Measurements from ENCODE around the gene CAMK2A.

Gene CAMK2A

GRCh38 chr5:150310246-150310645 lies 20.7 kb upstream of the CAMK2A start:
- Histone ChIP-seq H3K27ac (no peak overlapping the region), H3K4me3 (ENCODE audit: low read depth, low read length) (no peak overlapping the region), H3K9ac (no peak overlapping the region), H2AFZ (no peak overlapping the region), H3K4me2 (ENCODE audit: low read length) (no peak overlapping the region), H3K4me1 (no peaks in the 10 kb centered on the region), H3K9me3 (ENCODE audit: control insufficient read depth, low read length) (no peaks in the 10 kb centered on the region), H3K27me3 (ENCODE audit: control insufficient read depth, insufficient read depth, low read length) (no peaks in the 10 kb centered on the region), H3K79me2 (no peaks in the 10 kb centered on the region), H3K36me3 (ENCODE audit: control insufficient read depth, insufficient read depth, low read length) (no peaks in the 10 kb centered on the region)
- TF ChIP-seq, protein P1, sequence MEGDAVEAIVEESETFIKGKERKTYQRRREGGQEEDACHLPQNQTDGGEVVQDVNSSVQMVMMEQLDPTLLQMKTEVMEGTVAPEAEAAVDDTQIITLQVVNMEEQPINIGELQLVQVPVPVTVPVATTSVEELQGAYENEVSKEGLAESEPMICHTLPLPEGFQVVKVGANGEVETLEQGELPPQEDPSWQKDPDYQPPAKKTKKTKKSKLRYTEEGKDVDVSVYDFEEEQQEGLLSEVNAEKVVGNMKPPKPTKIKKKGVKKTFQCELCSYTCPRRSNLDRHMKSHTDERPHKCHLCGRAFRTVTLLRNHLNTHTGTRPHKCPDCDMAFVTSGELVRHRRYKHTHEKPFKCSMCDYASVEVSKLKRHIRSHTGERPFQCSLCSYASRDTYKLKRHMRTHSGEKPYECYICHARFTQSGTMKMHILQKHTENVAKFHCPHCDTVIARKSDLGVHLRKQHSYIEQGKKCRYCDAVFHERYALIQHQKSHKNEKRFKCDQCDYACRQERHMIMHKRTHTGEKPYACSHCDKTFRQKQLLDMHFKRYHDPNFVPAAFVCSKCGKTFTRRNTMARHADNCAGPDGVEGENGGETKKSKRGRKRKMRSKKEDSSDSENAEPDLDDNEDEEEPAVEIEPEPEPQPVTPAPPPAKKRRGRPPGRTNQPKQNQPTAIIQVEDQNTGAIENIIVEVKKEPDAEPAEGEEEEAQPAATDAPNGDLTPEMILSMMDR (IDR thresholded peaks at IDR 0.05), result no peak

GRCh38 chr5:150309886-150310239 lies 20.3 kb upstream of the CAMK2A start:
- Histone ChIP-seq H3K9me3 (ENCODE audit: control insufficient read depth, low read length) (no peaks in the 10 kb centered on the region), H3K4me3 (ENCODE audit: low read depth, low read length) (no peak overlapping the region), H3K4me2 (ENCODE audit: low read length) (no peak overlapping the region), H3K36me3 (ENCODE audit: control insufficient read depth, insufficient read depth, low read length) (no peaks in the 10 kb centered on the region), H3K27ac (no peak overlapping the region), H3K9ac (no peak overlapping the region), H2AFZ (no peak overlapping the region), H3K27me3 (ENCODE audit: control insufficient read depth, insufficient read depth, low read length) (no peaks in the 10 kb centered on the region), H3K79me2 (no peaks in the 10 kb centered on the region), H3K4me1 (no peaks in the 10 kb centered on the region)
- TF ChIP-seq, protein P1 (IDR thresholded peaks at IDR 0.05), result no peak

- Histone ChIP-seq H3K79me2 (no peaks in the 10 kb centered on the region), H3K27ac (no peak overlapping the region), H3K27me3 (ENCODE audit: control insufficient read depth, insufficient read depth, low read length) (no peaks in the 10 kb centered on the region), H3K9ac (no peak overlapping the region), H2AFZ (no peak overlapping the region), H3K36me3 (ENCODE audit: control insufficient read depth, insufficient read depth, low read length) (no peaks in the 10 kb centered on the region), H3K4me2 (ENCODE audit: low read length) (no peak overlapping the region), H3K4me1 (no peaks in the 10 kb centered on the region), H3K4me3 (ENCODE audit: low read depth, low read length) (no peak overlapping the region), H3K9me3 (ENCODE audit: control insufficient read depth, low read length) (no peaks in the 10 kb centered on the region)
- TF ChIP-seq, protein P1 (IDR thresholded peaks at IDR 0.05), result no peak
Observed at GRCh38 chr5:150309101-150309885, 19.7 kb upstream of the CAMK2A start.

- Histone ChIP-seq H3K27ac (no peak overlapping the region), H3K4me3 (ENCODE audit: low read depth, low read length) (no peak overlapping the region)
Observed at GRCh38 chr5:150307617-150308426, 18.2 kb upstream of the CAMK2A start.

More at GRCh38 chr5:150307617-150308426, 18.2 kb upstream of the CAMK2A start:
- Histone ChIP-seq H3K4me1 (no peaks in the 10 kb centered on the region), H3K9ac (no peak overlapping the region), H3K4me2 (ENCODE audit: low read length) (no peak overlapping the region), H2AFZ (no peak overlapping the region), H3K27me3 (ENCODE audit: control insufficient read depth, insufficient read depth, low read length) (no peaks in the 10 kb centered on the region), H3K36me3 (ENCODE audit: control insufficient read depth, insufficient read depth, low read length) (no peaks in the 10 kb centered on the region), H3K79me2 (no peaks in the 10 kb centered on the region), H3K9me3 (ENCODE audit: control insufficient read depth, low read length) (no peaks in the 10 kb centered on the region)
- TF ChIP-seq, protein P1 (IDR thresholded peaks at IDR 0.05), result no peak

Measured in parathyroid adenoma (tissue), 2 donors.